ENCODE data around the gene YPEL5. TPM values are rescaled to one million over a fixed set of nuclear protein-coding genes. Genes with fewer than 3 reads are reported as not detected.

The YPEL5 gene
- total and polyA plus RNA-seq, 2 experiments from 2014 or later: 94.4 to 98.3 TPM

DNA sequence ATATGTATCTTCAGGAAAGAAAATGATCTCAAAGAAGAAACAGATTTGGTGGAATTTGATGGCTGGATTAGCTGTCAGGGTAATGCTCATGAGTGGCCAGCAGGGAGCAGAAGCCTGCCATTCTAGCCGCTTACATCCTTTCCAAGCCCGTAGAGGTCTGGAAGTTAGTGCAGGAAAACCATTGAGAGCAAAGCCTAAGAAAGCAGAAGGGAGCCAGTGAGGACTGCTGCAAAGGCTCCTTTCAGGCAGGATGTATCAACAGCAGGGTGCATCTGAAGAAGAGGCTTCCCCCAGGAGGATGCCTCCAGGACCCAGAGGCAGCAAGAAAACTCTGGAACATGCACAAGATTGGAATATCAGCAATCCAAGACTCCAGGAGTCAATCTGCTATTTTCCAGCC is 61.6 kb downstream of the YPEL5 start:
- Histone ChIP-seq H3K9me3 (ENCODE audit: low read depth) (no peaks in the 10 kb centered on the region), H3K4me3 (no peak overlapping the region), H3K27me3 (no peaks in the 10 kb centered on the region), H4K20me1 (ENCODE audit: insufficient read depth, poor library complexity, severe bottlenecking) (no peaks in the 10 kb centered on the region), H2AFZ (no peak overlapping the region), H3K4me1 (ENCODE audit: insufficient read depth) (no peaks in the 10 kb centered on the region), H3K9me2 (replicated peaks; ENCODE audit: insufficient read depth) (no peaks in the 10 kb centered on the region), H3K27ac (no peak overlapping the region), H3K79me2 (no peaks in the 10 kb centered on the region), H3K4me2 (no peak overlapping the region), H3K36me3 (replicated peaks; ENCODE audit: insufficient read depth, low read depth) (no peaks in the 10 kb centered on the region)
- TF ChIP-seq EZH2 (IDR thresholded peaks at IDR 0.05; ENCODE audit: borderline replicate concordance): no peak
- peak; percentile 94 for TF ChIP-seq CTCF (IDR thresholded peaks at IDR 0.05; ENCODE audit: poor library complexity)
- no peak for TF ChIP-seq EZH2phosphoT487 (IDR thresholded peaks at IDR 0.05; ENCODE audit: low read depth, severe bottlenecking, unreplicated experiment)
- peak; percentile 86 for DNase-seq (ENCODE audit: low spot score)
- WGBS (ENCODE audit: low lambda C conversion rate, missing lambda C conversion rate): 10% methylated on average over 2 of the region's 2 CpGs

DNA sequence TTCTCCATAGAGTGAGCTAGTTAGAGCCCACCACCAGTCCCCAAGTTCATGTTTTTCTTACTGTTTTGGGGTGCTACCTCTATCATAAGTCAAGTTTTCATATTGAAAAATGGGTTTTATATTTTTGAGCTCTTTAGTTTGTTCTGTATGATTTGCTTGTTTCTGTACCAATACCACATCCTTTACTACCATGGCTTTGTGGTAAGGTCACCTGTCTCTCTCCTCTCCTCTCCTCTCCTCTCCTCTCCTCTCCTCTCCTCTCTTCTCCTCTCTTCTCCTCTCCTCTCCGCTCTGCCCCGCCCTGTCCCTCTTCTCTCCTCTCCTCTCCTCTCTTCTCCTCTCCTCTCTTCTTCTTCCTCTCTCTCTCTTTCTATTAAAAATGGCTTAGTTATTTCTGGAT is 62.4 kb downstream of the YPEL5 start:
- no peaks in the 10 kb centered on the region for H4K20me1 ChIP-seq (ENCODE audit: insufficient read depth, poor library complexity, severe bottlenecking)
- H3K9me2 ChIP-seq (replicated peaks; ENCODE audit: insufficient read depth): no peaks in the 10 kb centered on the region
- H3K9me3 ChIP-seq (ENCODE audit: low read depth): no peaks in the 10 kb centered on the region
- H3K4me2 ChIP-seq: no peak overlapping the region
- 67% methylated on average over 1 of the region's 2 CpGs for WGBS (ENCODE audit: low lambda C conversion rate, missing lambda C conversion rate)
- no peaks in the 10 kb centered on the region for H3K4me1 ChIP-seq (ENCODE audit: insufficient read depth)
- no peak overlapping the region for H3K27ac ChIP-seq
- H3K27me3 ChIP-seq: no peaks in the 10 kb centered on the region
- TF ChIP-seq EZH2phosphoT487 (IDR thresholded peaks at IDR 0.05; ENCODE audit: low read depth, severe bottlenecking, unreplicated experiment) (no peak), CTCF (IDR thresholded peaks at IDR 0.05; ENCODE audit: poor library complexity) (no peak), EZH2 (IDR thresholded peaks at IDR 0.05; ENCODE audit: borderline replicate concordance) (no peak)
- no peaks in the 10 kb centered on the region for H3K36me3 ChIP-seq (replicated peaks; ENCODE audit: insufficient read depth, low read depth)
- H3K79me2 ChIP-seq: no peaks in the 10 kb centered on the region
- no peak overlapping the region for H2AFZ ChIP-seq
- no peak overlapping the region for H3K4me3 ChIP-seq
- DNase-seq (ENCODE audit: low spot score): no peak

Small RNA genes lying within 50 kb of the gene (small RNA-seq; reads per million reads assigned to genes)
- gene SNORA10B: not detected

Other genes with a start within 250 kb of the YPEL5 start
- 0.20 and 0.27 TPM in 2 replicates for gene ALK, start 225.4 kb upstream of the YPEL5 start, total RNA-seq
- 0.06 and 0.16 TPM in 2 replicates for gene ALK, start 225.4 kb upstream of the YPEL5 start, polyA plus RNA-seq
- gene LBH, start 84.5 kb downstream of the YPEL5 start, total RNA-seq: 75.9 and 98.3 TPM in 2 replicates
- gene LBH, start 84.5 kb downstream of the YPEL5 start, polyA plus RNA-seq: 54.1 and 54.2 TPM in 2 replicates

Measured in hepatocyte (in vitro differentiated cells).